ENCODE measurements around the gene RAG1. TPM values are rescaled to one million over a fixed set of nuclear protein-coding genes. Genes with fewer than 3 reads are reported as not detected.
A peak's percentile ranks its signal among the peaks of the same experiment; 100 is the strongest.

The RAG1 gene
- total RNA-seq, 1 donor from 2014 or later = 0.24 TPM

GRCh38 chr11:36588099-36588498 is 20.3 kb downstream of the RAG1 start:
- Mint-ChIP-seq H3K9me3 (no peaks in the 10 kb centered on the region), H3K27me3 (peaks cover 23% of the 10 kb centered on the region), H3K4me3 (no peak overlapping the region), H3K4me1 (peaks cover 3% of the 10 kb centered on the region), H3K36me3 (ENCODE audit: low read depth) (no peaks in the 10 kb centered on the region), H3K27ac (no peak overlapping the region)
- POLR2A ChIA-PET = no interaction called here
- intact Hi-C loops (cut with micrococcal nuclease) = no loop called here
- ATAC-seq (ENCODE audit: low read depth) = no peak
- no peak for DNase-seq
- no peak for TF ChIP-seq CTCF (IDR thresholded peaks at IDR 0.05)
- CTCF ChIA-PET = no interaction called here

GRCh38 chr11:36590513-36590912 is 22.7 kb downstream of the RAG1 start:
- ATAC-seq (ENCODE audit: low read depth) = no peak
- TF ChIP-seq CTCF (IDR thresholded peaks at IDR 0.05) = no peak
- H3K27me3 Mint-ChIP-seq = peaks cover 37% of the 10 kb centered on the region
- ChIA-PET CTCF (no interaction called here), POLR2A (no interaction called here)
- no peaks in the 10 kb centered on the region for H3K36me3 Mint-ChIP-seq (ENCODE audit: low read depth)
- H3K27ac Mint-ChIP-seq = no peak overlapping the region
- peaks cover 10% of the 10 kb centered on the region for H3K4me1 Mint-ChIP-seq
- H3K9me3 Mint-ChIP-seq = no peaks in the 10 kb centered on the region
- DNase-seq = no peak
- no peak overlapping the region for H3K4me3 Mint-ChIP-seq
- intact Hi-C loops (cut with micrococcal nuclease) = no loop called here

DNA sequence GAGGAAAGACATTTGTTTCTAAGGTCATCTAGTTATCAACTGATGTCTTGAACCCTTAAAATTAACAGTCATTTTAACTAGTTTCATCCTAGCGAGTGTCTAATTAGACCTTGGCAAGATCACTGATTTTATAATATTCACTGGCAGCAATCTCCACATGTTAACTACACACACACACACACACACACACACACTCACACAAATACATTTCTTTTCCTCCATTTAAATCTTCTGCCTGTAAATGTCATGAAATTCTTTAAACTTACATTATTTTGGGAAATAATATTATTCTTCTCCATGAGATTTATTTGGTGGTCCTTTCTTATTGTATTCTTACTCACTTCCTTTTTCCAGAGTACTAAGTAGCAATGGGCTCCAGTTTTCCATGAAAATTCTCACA is 23.6 kb downstream of the RAG1 start:
- intact Hi-C loops (cut with micrococcal nuclease) = no loop called here
- H3K4me3 Mint-ChIP-seq = no peak overlapping the region
- POLR2A ChIA-PET = no interaction called here
- no peak overlapping the region for H3K27ac Mint-ChIP-seq
- DNase-seq = no peak
- no peaks in the 10 kb centered on the region for H3K36me3 Mint-ChIP-seq (ENCODE audit: low read depth)
- peaks cover 42% of the 10 kb centered on the region for H3K27me3 Mint-ChIP-seq
- H3K4me1 Mint-ChIP-seq = peaks cover 10% of the 10 kb centered on the region
- TF ChIP-seq CTCF (IDR thresholded peaks at IDR 0.05) = no peak
- no peak for ATAC-seq (ENCODE audit: low read depth)
- no peaks in the 10 kb centered on the region for H3K9me3 Mint-ChIP-seq
- CTCF ChIA-PET = no interaction called here

GRCh38 chr11:36594316-36594989 is 26.6 kb downstream of the RAG1 start, which contains the start of gene IFTAP:
Gene IFTAP, plus strand, starts transcription at chr11:36594502. Its CDS starts 15,602 bp downstream, at chr11:36610104.
- no peaks in the 10 kb centered on the region for H3K9me3 Mint-ChIP-seq
- peak within 1 kb of the TSS; percentile 82 for H3K4me3 Mint-ChIP-seq
- POLR2A ChIA-PET = no interaction called here
- H3K36me3 Mint-ChIP-seq (ENCODE audit: low read depth) = no peaks in the 10 kb centered on the region
- CTCF ChIA-PET = no interaction called here
- H3K4me1 Mint-ChIP-seq = peaks cover 8% of the 10 kb centered on the region
- ATAC-seq (ENCODE audit: low read depth) (peak; percentile 34), DNase-seq (no peak)
- intact Hi-C loops (cut with micrococcal nuclease) = no loop called here
- H3K27ac Mint-ChIP-seq = no peak within 1 kb of the TSS
- TF ChIP-seq CTCF (IDR thresholded peaks at IDR 0.05) = no peak
- peaks cover 37% of the 10 kb centered on the region for H3K27me3 Mint-ChIP-seq

GRCh38 chr11:36596880-36597279 is 29.1 kb downstream of the RAG1 start:
- DNase-seq (no peak), ATAC-seq (ENCODE audit: low read depth) (no peak)
- H3K4me3 Mint-ChIP-seq = no peak overlapping the region
- peaks cover 42% of the 10 kb centered on the region for H3K27me3 Mint-ChIP-seq
- TF ChIP-seq CTCF (IDR thresholded peaks at IDR 0.05) = no peak
- intact Hi-C loops (cut with micrococcal nuclease) = no loop called here
- no peaks in the 10 kb centered on the region for H3K36me3 Mint-ChIP-seq (ENCODE audit: low read depth)
- POLR2A ChIA-PET = no interaction called here
- no peak overlapping the region for H3K27ac Mint-ChIP-seq
- no peaks in the 10 kb centered on the region for H3K9me3 Mint-ChIP-seq
- peaks cover 8% of the 10 kb centered on the region for H3K4me1 Mint-ChIP-seq
- CTCF ChIA-PET = no interaction called here
